H1 (cell line): ENCODE data around the gene SCNN1B. TPM values are rescaled to one million over a fixed set of nuclear protein-coding genes. Genes with fewer than 3 reads are reported as not detected.

ENCODE experiments used
- CTCF ChIA-PET: fragments of 300-600 bp; sonication (Branson Sonifier 250); formaldehyde crosslinking; loops from one replicate; lab custom pipeline; 2021; ENCODE audit not compliant: partially characterized antibody; lab: Charles Lee
- POLR2A ChIA-PET: fragments of 300-600 bp; sonication (Branson Sonifier 250); formaldehyde crosslinking; loops from one replicate; lab custom pipeline; 2021; ENCODE audit warnings: inconsistent platforms; ENCODE audit not compliant: partially characterized antibody; lab: Charles Lee
- DNase-seq, 2 experiments: peaks; one replicate each; pipeline versions ENCODE4 v3.0.0 to v3.0.0-alpha.2; 2010 to 2022; ENCODE audit warnings: low spot score in 2 of 2, low read depth in 1 of 2, mixed read lengths in 1 of 2
- FAIRE-seq: peaks from 2 replicates; lab custom pipeline; 2011; peaks lifted over from hg19 to GRCh38; lab: Jason Lieb, UNC
- H2AFZ ChIP-seq: 2 replicates; pipeline ENCODE4 v1.8.1; 2012; ENCODE audit warnings: low read length, inconsistent platforms
- H2AK5ac ChIP-seq: 2 replicates; pipeline ENCODE4 v1.6.1; 2013; ENCODE audit warnings: low read depth, low read length
- H2BK120ac ChIP-seq: replicated peaks from 2 replicates; pipeline ENCODE3; 2013; ENCODE audit warnings: low read depth, low read length, inconsistent platforms
- H2BK12ac ChIP-seq: 2 replicates; pipeline ENCODE4 v1.6.1; 2013; ENCODE audit warnings: low read depth, low read length
- H2BK15ac ChIP-seq: 2 replicates; pipeline ENCODE4 v1.6.1; 2013; ENCODE audit warnings: low read length
- H2BK20ac ChIP-seq: 2 replicates; pipeline ENCODE4 v1.6.1; 2013; ENCODE audit warnings: low read length
- H2BK5ac ChIP-seq: 2 replicates; pipeline ENCODE4 v1.6.1; 2013; ENCODE audit warnings: low read depth, low read length
- H3K14ac ChIP-seq: 2 replicates; pipeline ENCODE4 v1.6.1; 2013; ENCODE audit warnings: inconsistent platforms; ENCODE audit not compliant: insufficient read length
- H3K18ac ChIP-seq: 2 replicates; pipeline ENCODE4 v1.6.1; 2013; ENCODE audit warnings: low read length; ENCODE audit errors: extremely low read depth
- H3K23ac ChIP-seq: 2 replicates; pipeline ENCODE4 v1.6.1; 2013; ENCODE audit warnings: inconsistent platforms; ENCODE audit not compliant: insufficient read length
- H3K23me2 ChIP-seq: 2 replicates; pipeline ENCODE4 v1.6.1; 2013; ENCODE audit warnings: low read depth, low read length
- H3K27ac ChIP-seq: 2 replicates; pipeline ENCODE4 v1.6.1; 2011; ENCODE audit warnings: low read depth, low read length, inconsistent platforms
- H3K27me3 ChIP-seq, 4 experiments: replicated peaks in 1 of 4; 1 replicate in 1 of 4; 2 replicates in 3 of 4; pipeline versions ENCODE4 v1.6.1 to v1.8.1; 2011 to 2013; ENCODE audit warnings: low read length in 3 of 4, mild to moderate bottlenecking in 3 of 4, inconsistent platforms in 2 of 4, mixed read lengths in 2 of 4, moderate library complexity in 1 of 4; ENCODE audit not compliant: control insufficient read depth in 3 of 4, insufficient read depth in 3 of 4; ENCODE audit errors: extremely low read depth in 1 of 4
- H3K36me3 ChIP-seq, 4 experiments: 2 replicates each; pipeline versions ENCODE4 v1.6.1 to v1.8.1; 2011 to 2013; ENCODE audit warnings: mild to moderate bottlenecking in 4 of 4, low read length in 3 of 4, moderate library complexity in 2 of 4, control low read depth in 1 of 4, inconsistent platforms in 1 of 4; ENCODE audit not compliant: insufficient read depth in 4 of 4, control insufficient read depth in 2 of 4
- H3K4ac ChIP-seq: replicated peaks from 2 replicates; pipeline ENCODE3; 2013; ENCODE audit warnings: low read length, low read depth, mixed read lengths, inconsistent platforms; ENCODE audit not compliant: insufficient read length
- H3K4me1 ChIP-seq, 4 experiments: replicated peaks in 1 of 4; 1 replicate in 1 of 4; 2 replicates in 3 of 4; pipeline versions ENCODE4 v1.6.1 to v1.8.1; 2011 to 2013; ENCODE audit warnings: low read length in 3 of 4, inconsistent platforms in 2 of 4, mixed read lengths in 1 of 4; ENCODE audit not compliant: insufficient read depth in 4 of 4, control insufficient read depth in 3 of 4
- H3K4me2 ChIP-seq, 2 experiments: 2 replicates each; pipeline versions ENCODE4 v1.6.1 to v1.8.1; 2011 to 2013; ENCODE audit warnings: low read depth in 2 of 2, low read length in 2 of 2, control low read depth in 1 of 2, inconsistent platforms in 1 of 2, mild to moderate bottlenecking in 1 of 2; ENCODE audit not compliant: insufficient read depth in 1 of 2
- H3K4me3 ChIP-seq, 4 experiments: fragments of 200-600, 300-600 bp in 1 of 4; sonication (generic), shearing (Covaris generic), sonication (Bioruptor Twin) in 1 of 4; 2 replicates each; pipeline versions ENCODE4 v1.5.1 to v1.8.1; 2011 to 2016; ENCODE audit warnings: low read length in 4 of 4, low read depth in 3 of 4, control low read depth in 2 of 4, inconsistent platforms in 2 of 4, mild to moderate bottlenecking in 2 of 4, mixed read lengths in 1 of 4, moderate library complexity in 1 of 4; ENCODE audit not compliant: insufficient read depth in 2 of 4; ENCODE audit errors: extremely low read depth in 1 of 4
- H3K56ac ChIP-seq: replicated peaks from 2 replicates; pipeline ENCODE3; 2013; ENCODE audit warnings: low read depth, mild to moderate bottlenecking, mixed read lengths, low read length, inconsistent platforms; ENCODE audit not compliant: insufficient read length
- H3K79me1 ChIP-seq: 2 replicates; pipeline ENCODE4 v1.6.1; 2013; ENCODE audit warnings: low read depth, low read length, control low read depth
- H3K79me2 ChIP-seq, 2 experiments: 2 replicates each; pipeline versions ENCODE4 v1.6.1 to v1.8.1; 2012 to 2013; ENCODE audit warnings: low read length in 2 of 2, mild to moderate bottlenecking in 2 of 2, inconsistent platforms in 1 of 2; ENCODE audit not compliant: insufficient read depth in 2 of 2, control insufficient read depth in 1 of 2
- H3K9ac ChIP-seq, 4 experiments: replicated peaks in 1 of 4; 1 replicate in 1 of 4; 2 replicates in 3 of 4; pipeline versions ENCODE4 v1.6.1 to v1.8.1; 2011 to 2013; ENCODE audit warnings: low read depth in 3 of 4, low read length in 3 of 4, control low read depth in 2 of 4, mild to moderate bottlenecking in 2 of 4, moderate library complexity in 2 of 4, inconsistent platforms in 1 of 4; ENCODE audit errors: extremely low read depth in 1 of 4
- H3K9me3 ChIP-seq, 2 experiments: 2 replicates each; pipeline versions ENCODE4 v1.6.1 to v1.8.1; 2012 to 2013; ENCODE audit warnings: mild to moderate bottlenecking in 2 of 2, moderate library complexity in 2 of 2, control low read depth in 1 of 2, inconsistent platforms in 1 of 2, low read depth in 1 of 2, low read length in 1 of 2, mixed read lengths in 1 of 2; ENCODE audit not compliant: insufficient read depth in 2 of 2
- H4K20me1 ChIP-seq, 2 experiments: replicated peaks in 1 of 2; 2 replicates each; pipeline versions ENCODE3 to v1.8.1; 2011 to 2013; ENCODE audit warnings: inconsistent platforms in 2 of 2, low read length in 2 of 2, mild to moderate bottlenecking in 1 of 2; ENCODE audit not compliant: insufficient read depth in 2 of 2, control insufficient read depth in 1 of 2
- H4K5ac ChIP-seq: 2 replicates; pipeline ENCODE4 v1.6.1; 2013; ENCODE audit warnings: low read length, low read depth, mixed read lengths, inconsistent platforms; ENCODE audit not compliant: insufficient read length
- H4K8ac ChIP-seq: 2 replicates; pipeline ENCODE4 v1.8.0; 2013; ENCODE audit warnings: mild to moderate bottlenecking, moderate library complexity, low read length, inconsistent platforms; ENCODE audit not compliant: insufficient read depth; ENCODE audit errors: extremely low read depth
- H4K91ac ChIP-seq: replicated peaks from 2 replicates; pipeline ENCODE3; 2013; ENCODE audit warnings: low read length, mixed read lengths, inconsistent platforms; ENCODE audit not compliant: insufficient read length
- BACH1 ChIP-seq: IDR thresholded peaks from 2 replicates; pipeline ENCODE4 v1.6.1; 2012; ENCODE audit warnings: low read length, improper control_type of control experiment
- KDM1A ChIP-seq: fragments of 200-600, 300-600 bp; sonication (generic); IDR thresholded peaks from 2 replicates; pipeline ENCODE4 v1.7.1; 2016; ENCODE audit warnings: mild to moderate bottlenecking, low read length, borderline replicate concordance
- RBBP5 ChIP-seq: IDR thresholded peaks from 2 replicates; pipeline ENCODE4 v1.7.1; 2012; ENCODE audit warnings: low read depth, mild to moderate bottlenecking, inconsistent platforms, low read length, moderate library complexity, borderline replicate concordance
- SAP30 ChIP-seq: fragments of 300-600 bp; sonication (generic); IDR thresholded peaks from 2 replicates; pipeline ENCODE4 v1.7.1; 2012; ENCODE audit warnings: low read length, moderate library complexity, mild to moderate bottlenecking, inconsistent platforms; ENCODE audit not compliant: insufficient read depth, insufficient replicate concordance
- WGBS, 2 experiments: shearing (Covaris generic) in 1 of 2; methylation state at CpG; one replicate each; pipeline versions ENCODE4 v1.1.6 to v1.1.7; 2013 to 2015; ENCODE audit warnings: low lambda C conversion rate in 2 of 2, mixed read lengths in 2 of 2, inconsistent platforms in 1 of 2, low coverage in 1 of 2, missing lambda C conversion rate in 1 of 2; ENCODE audit not compliant: insufficient replicate concordance in 2 of 2, insufficient coverage in 1 of 2, insufficient read length in 1 of 2; ENCODE audit errors: extremely low coverage in 1 of 2, missing lambda C conversion rate in 1 of 2; 5-methylcytosine and 5-hydroxymethylcytosine counted together
- polyA plus RNA-seq, 7 experiments: library from polyadenylated mRNA; depleted of rRNA in 3 of 7; stranded (reverse) in 5 of 7; unstranded in 2 of 7; fragments of >200 nt in 5 of 7; fragments of 200-250 nt in 2 of 7; gene quantifications; 1 replicate in 5 of 7; 2 replicates in 1 of 7; 4 replicates in 1 of 7; pipeline versions ENCODE4 v1.2.1 to v1.2.3, GENCODE V29; 2011 to 2013; ENCODE audit warnings: missing spikeins in 2 of 7, mixed read lengths in 2 of 7
- total RNA-seq: library from RNA; stranded (reverse); fragmentation: NEBNext Ultra II Directional; extraction: Animal tissue kit (Norgen Biotek cat#: 25700); gene quantifications from 2 replicates; pipeline ENCODE4 v1.2.1, GENCODE V29; 2021

The SCNN1B gene
- total and polyA plus RNA-seq, 2 of the 8 experiments (the other 6 are each of a cell fraction or from before 2014, with no cell fraction given), result 0.20 to 0.95 TPM

- ChIA-PET CTCF (interaction anchor here (0.7 kb wide), 1 partner anchor 25 kb away, joined by 3 read pairs; no protein-coding TSS in a partner anchor), POLR2A (no interaction called here)
- Histone ChIP-seq H4K5ac (no peak overlapping the region), H4K8ac (no peak overlapping the region), H3K36me3 (no peaks in the 10 kb centered on the region), H4K20me1 (no peaks in the 10 kb centered on the region), H3K14ac (no peak overlapping the region), H3K27me3 (no peaks in the 10 kb centered on the region), H3K23me2 (no peaks in the 10 kb centered on the region), H2BK15ac (no peak overlapping the region), H2BK20ac (no peak overlapping the region), H4K91ac (no peak overlapping the region), H3K23ac (no peak overlapping the region), H3K27ac (no peak overlapping the region), H2AK5ac (no peak overlapping the region), H2BK120ac (no peak overlapping the region), H3K56ac (no peak overlapping the region), H2AFZ (no peak overlapping the region), H3K9me3 (no peaks in the 10 kb centered on the region), H3K4me3 (no peak overlapping the region), H3K4ac (no peak overlapping the region), H3K18ac (no peak overlapping the region), H2BK5ac (no peak overlapping the region), H3K79me2 (no peaks in the 10 kb centered on the region), H3K9ac (no peak overlapping the region), H3K79me1 (no peaks in the 10 kb centered on the region), H3K4me2 (no peak overlapping the region), H3K4me1 (no peaks in the 10 kb centered on the region; a peak in 1 of 7 replicates), H2BK12ac (no peak overlapping the region)
- TF ChIP-seq SAP30 (no peak), BACH1 (no peak), KDM1A (no peak), RBBP5 (no peak)
- DNase-seq, result no peak
- FAIRE-seq, result no peak
- WGBS, 2 experiments, result 85% methylated on average over 5 of the region's 5 CpGs; no CpG with 5 or more reads in 1 of the 2 experiments
These were observed 49.3 kb downstream of the SCNN1B start for GRCh38 chr16:23351360-23351759.
